GM12872 (cell line): ENCODE data around the gene PDGFB.

Experiments used
- TF ChIP-seq, protein P1 (sequence below): IDR thresholded peaks from 3 replicates; pipeline ENCODE4 v1.5.1; 2011; ENCODE audit warnings: low read depth, mild to moderate bottlenecking, low read length, moderate library complexity; ENCODE audit not compliant: insufficient read depth

The PDGFB gene

DNA sequence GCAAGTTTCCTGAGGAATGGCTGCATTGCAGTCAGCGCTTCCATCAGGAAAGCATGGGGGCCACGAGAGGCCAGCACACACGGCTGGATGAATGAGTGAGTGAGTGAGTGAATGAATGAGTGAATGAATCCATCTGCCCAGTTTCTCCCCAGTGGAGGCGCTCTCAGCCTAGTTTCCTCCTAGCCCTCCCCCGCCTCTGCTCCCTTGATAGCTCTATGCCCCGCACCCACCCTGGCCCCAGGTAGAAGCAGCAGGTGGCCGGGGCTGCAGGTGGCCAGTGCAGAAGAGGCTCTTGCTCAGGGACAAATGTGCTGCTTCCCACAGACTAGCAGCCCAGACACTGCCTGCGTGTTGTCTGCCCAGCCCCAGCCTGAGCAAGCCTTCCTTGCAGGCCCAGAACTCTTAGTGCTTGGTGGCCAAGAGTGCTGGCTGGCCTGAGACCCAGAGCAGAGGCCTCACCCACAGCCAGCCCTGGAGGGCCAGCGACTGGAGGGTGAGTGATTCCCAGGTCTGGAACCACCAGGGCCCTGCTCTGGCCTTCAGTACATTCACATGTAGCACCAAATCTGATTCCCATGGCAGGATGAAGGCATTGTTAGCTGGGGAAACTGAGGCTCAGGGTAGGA is 31.1 kb upstream of the PDGFB start:
- TF ChIP-seq, protein P1, sequence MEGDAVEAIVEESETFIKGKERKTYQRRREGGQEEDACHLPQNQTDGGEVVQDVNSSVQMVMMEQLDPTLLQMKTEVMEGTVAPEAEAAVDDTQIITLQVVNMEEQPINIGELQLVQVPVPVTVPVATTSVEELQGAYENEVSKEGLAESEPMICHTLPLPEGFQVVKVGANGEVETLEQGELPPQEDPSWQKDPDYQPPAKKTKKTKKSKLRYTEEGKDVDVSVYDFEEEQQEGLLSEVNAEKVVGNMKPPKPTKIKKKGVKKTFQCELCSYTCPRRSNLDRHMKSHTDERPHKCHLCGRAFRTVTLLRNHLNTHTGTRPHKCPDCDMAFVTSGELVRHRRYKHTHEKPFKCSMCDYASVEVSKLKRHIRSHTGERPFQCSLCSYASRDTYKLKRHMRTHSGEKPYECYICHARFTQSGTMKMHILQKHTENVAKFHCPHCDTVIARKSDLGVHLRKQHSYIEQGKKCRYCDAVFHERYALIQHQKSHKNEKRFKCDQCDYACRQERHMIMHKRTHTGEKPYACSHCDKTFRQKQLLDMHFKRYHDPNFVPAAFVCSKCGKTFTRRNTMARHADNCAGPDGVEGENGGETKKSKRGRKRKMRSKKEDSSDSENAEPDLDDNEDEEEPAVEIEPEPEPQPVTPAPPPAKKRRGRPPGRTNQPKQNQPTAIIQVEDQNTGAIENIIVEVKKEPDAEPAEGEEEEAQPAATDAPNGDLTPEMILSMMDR = no peak

DNA sequence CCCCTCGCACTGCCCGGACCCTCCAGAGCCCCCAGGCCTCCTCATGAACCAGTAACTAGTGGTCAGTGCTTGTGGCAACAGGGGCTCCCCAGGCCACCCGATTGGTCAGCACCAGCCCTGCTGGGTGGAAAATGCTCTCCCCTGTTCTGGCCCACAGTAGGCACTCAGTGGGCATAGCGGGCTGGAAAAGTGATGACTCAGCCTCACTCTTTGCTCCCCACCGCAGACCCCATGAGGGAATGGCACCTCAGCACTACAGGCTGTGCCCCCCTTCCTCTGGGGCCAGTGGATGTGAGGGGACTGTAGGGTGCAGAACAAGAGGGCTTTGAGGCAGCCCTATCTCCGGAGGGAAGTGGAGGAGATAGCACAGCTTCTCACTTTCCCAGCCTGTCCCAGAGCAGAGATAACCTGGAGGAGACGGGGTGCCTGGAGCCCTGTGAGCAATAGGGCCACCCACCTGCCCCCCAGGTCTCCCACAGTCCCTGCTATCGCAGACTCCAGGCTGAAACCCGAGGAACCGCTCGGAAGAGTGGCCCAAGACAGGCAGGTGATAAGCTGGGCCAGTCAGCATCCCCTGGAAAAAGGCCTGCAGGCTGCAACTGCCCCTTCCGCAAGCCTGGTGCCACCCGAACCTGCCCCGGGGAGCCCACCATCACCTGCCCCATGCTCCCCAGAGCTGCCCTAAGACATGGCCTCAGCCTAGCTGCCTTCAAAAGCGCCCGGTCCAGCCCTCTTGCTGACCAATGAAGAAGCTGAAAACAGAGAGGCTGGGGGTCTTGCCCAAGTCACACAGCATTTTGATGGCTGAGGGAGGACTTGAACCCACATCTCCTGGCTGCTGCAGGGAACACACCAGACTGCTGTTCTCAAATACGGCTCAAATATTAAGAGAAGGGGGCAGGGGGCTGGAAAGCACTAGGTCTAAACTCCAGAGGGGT is 29.4 kb upstream of the PDGFB start:
- TF ChIP-seq, protein P1 = no peak

DNA sequence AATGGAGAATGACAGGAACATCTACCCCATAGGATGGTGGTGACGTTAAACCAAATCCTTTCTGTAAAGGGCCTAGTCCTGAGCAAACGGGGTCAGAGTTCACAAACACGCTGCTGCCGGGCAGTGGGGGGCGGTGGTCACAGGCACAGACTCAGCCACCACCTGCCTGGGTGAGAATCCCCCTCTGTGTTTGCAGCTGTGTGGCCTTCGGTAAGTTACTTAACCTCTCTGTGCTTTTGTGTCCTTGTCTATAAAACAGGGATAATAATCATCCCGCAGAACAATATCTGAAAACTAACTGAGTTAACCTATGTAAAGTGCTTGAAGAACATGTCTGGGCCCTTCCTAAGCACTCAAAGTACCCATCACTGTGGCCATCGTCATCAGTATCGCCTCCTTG is 26.0 kb upstream of the PDGFB start:
- TF ChIP-seq, protein P1 = no peak

DNA sequence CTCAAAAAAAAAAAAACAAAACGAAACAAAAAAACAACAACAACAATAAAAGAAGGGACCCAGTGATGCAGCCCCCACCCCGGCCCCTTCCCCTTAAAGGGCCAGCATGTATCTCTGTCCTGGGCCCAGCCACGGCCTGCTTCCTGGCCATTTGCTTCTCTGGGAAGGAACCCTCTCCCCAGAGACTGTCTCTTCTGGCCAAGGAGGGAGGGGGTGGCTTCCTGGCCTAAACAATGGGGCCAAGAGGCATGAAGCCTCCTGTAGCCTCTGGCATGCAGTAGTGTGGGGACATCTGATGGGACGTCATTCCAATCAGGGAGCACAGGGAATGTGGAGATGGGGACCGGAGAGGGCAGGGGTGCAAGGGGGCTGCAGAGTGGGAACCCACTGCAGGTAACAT is 25.5 kb upstream of the PDGFB start:
- TF ChIP-seq, protein P1 = no peak

DNA sequence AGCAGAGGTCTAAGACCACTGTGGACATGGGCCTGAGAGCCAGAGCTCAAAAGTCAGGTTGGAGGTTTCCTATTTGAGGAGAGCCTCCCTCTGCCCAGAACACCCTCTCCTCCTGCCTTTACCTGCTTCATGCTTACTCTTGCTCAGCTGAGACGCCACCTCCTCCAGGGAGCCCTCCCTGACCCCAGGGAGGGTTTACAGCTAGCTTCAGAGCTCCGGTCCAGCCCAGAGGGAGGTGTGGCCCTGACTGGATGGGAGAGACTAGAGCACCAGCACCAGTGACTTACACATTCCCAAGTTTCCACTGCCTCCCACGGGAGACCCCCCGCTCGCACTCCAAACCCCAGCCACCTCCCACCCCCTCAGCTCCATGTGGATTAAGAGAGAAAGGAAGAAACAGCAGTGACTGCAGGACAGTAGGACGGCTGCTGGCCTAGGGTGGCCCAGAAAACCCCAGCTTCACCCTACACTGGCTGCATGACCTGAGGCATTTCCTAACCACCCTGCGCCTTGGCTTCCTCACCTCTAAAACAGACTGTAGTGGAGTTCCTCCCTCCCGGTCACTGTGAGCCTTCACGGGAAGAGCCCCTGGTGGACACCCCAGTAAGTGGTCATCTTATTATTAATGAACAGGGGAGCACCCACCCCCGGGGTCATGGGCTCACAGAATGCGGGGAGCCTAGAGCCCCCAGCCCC is 24.5 kb upstream of the PDGFB start:
- TF ChIP-seq, protein P1 = no peak

DNA sequence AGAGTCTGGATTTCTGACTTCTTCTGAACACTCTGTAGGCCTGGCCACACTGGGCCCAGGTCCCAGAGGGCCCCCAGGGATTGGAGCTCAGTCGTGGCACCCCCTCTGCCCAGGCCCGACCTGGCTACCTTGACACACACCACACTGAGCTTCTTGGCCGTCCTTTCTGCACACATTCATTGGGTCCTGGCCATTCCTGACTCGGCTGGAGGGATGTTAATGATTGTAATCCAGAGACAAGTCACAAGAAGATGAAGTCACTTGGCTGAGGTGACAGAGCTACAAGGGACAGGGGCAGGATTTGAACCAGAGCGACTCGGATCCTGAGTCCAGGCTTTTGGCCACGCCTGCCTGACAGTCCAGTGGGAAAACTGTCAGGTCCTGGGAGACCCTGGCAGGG is 23.9 kb upstream of the PDGFB start:
- TF ChIP-seq, protein P1 = no peak

DNA sequence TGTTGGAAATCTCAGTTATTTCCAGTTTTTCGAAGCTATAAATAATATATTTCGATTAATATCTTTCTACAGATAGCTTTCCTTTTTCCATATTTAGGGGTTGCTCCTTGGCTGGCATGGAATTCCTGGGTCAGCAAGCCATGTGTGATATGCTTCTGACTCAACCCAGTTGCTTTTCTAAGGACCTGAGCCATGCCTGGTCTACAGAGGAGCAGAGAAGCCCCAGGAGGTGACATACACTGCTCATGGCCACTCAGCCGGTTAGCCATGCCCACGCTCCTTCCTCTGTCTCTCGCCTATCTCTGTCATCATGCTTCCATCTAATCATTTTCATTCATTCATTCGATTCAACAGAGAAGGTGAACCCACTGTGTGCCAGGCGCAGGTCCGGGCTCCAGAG is 23.2 kb upstream of the PDGFB start:
- TF ChIP-seq, protein P1 = no peak
